Activated CD8-positive, alpha-beta memory T cell treated with anti-CD3 and anti-CD28 coated beads for 1 hour (primary cell): ENCODE data around the gene CPT1B.

ENCODE experiments used
- DNase-seq, 2 donors: peaks; one replicate each; pipeline ENCODE4 v3.0.0-alpha.2; 2020; ENCODE audit warnings: low read depth in 1 of 2; ENCODE audit errors: extremely low read depth in 1 of 2

CPT1B gene

GRCh38 chr22:50571264-50572175 lies 6.7 kb downstream of the CPT1B start:
- DNase-seq: no peak

GRCh38 chr22:50570861-50571260 lies 7.4 kb downstream of the CPT1B start:
- no peak for DNase-seq

GRCh38 chr22:50569896-50570535 lies 8.2 kb downstream of the CPT1B start:
- DNase-seq: no peak

- DNase-seq: no peak
These were observed 9.2 kb downstream of the CPT1B start for GRCh38 chr22:50569041-50569459.

GRCh38 chr22:50568626-50569025 lies 9.6 kb downstream of the CPT1B start:
- no peak for DNase-seq

- no peak for DNase-seq
These were observed 10.4 kb downstream of the CPT1B start for GRCh38 chr22:50567721-50568252.

- no peak for DNase-seq
These were observed 13.9 kb downstream of the CPT1B start for GRCh38 chr22:50564289-50564688.

- no peak for DNase-seq
These were observed 14.6 kb downstream of the CPT1B start for GRCh38 chr22:50563413-50564160.

GRCh38 chr22:50562523-50563412 lies 15.5 kb downstream of the CPT1B start, which contains the start of gene SYCE3:
TSS of gene SYCE3 (minus strand) at chr22:50562919. CDS start at chr22:50556405, 6,514 bp downstream.
- peak; percentile 90 to 97 for DNase-seq

GRCh38 chr22:50561401-50562358 lies 16.5 kb downstream of the CPT1B start:
- DNase-seq: no peak

- no peak for DNase-seq
These were observed 18.2 kb downstream of the CPT1B start for GRCh38 chr22:50560034-50560433.

- no peak for DNase-seq
These were observed 21.5 kb downstream of the CPT1B start for GRCh38 chr22:50556703-50557102.

- DNase-seq: no peak
These were observed 24.9 kb downstream of the CPT1B start for GRCh38 chr22:50553310-50553709.

GRCh38 chr22:50551160-50551752 lies 27.0 kb downstream of the CPT1B start:
- no peak for DNase-seq

- no peak for DNase-seq
These were observed 27.8 kb downstream of the CPT1B start for GRCh38 chr22:50550395-50550794.

GRCh38 chr22:50548921-50549790 lies 29.1 kb downstream of the CPT1B start:
- DNase-seq: no peak

- peak in 1 of 2 donors; percentile 45 for DNase-seq
These were observed 29.9 kb downstream of the CPT1B start for GRCh38 chr22:50548040-50548920.
